Neural progenitor cell (in vitro differentiated cells): ENCODE data around the gene NAALAD2. TPM values are rescaled to one million over a fixed set of nuclear protein-coding genes. Genes with fewer than 3 reads are reported as not detected.

Experiments
- DNase-seq: peaks from one replicate; pipeline ENCODE4 v3.0.0-alpha.2; 2016; ENCODE audit warnings: low spot score
- H2AFZ ChIP-seq: fragments of 200-600 bp; sonication (generic); replicated peaks from 2 replicates; pipeline ENCODE4 v1.6.1; 2016; ENCODE audit warnings: antibody characterized with exemption
- H3F3A ChIP-seq: fragments of 200-600 bp; sonication (generic); 2 replicates; pipeline ENCODE4 v1.6.1; 2016; ENCODE audit warnings: antibody characterized with exemption, low read depth
- H3K27ac ChIP-seq: fragments of 200-600 bp; sonication (generic); 2 replicates; pipeline ENCODE4 v1.5.1; 2016; ENCODE audit warnings: mild to moderate bottlenecking
- H3K27me3 ChIP-seq: fragments of 200-600 bp; sonication (generic); 2 replicates; pipeline ENCODE4 v1.6.1; 2016; ENCODE audit warnings: mild to moderate bottlenecking, moderate library complexity
- H3K36me3 ChIP-seq: fragments of 200-600 bp; sonication (generic); 2 replicates; pipeline ENCODE4 v1.5.1; 2016
- H3K4me1 ChIP-seq: fragments of 200-600 bp; sonication (generic); 2 replicates; pipeline ENCODE4 v1.6.1; 2016; ENCODE audit warnings: mixed run types
- H3K4me2 ChIP-seq: fragments of 200-600 bp; sonication (generic); 2 replicates; pipeline ENCODE4 v1.6.1; 2016
- H3K4me3 ChIP-seq: fragments of 200-600 bp; sonication (generic); 2 replicates; pipeline ENCODE4 v1.5.1; 2016
- H3K79me2 ChIP-seq: fragments of 200-600 bp; sonication (generic); 2 replicates; pipeline ENCODE4 v1.6.1; 2016; ENCODE audit warnings: low read depth
- H3K9ac ChIP-seq: fragments of 200-600 bp; sonication (generic); 2 replicates; pipeline ENCODE4 v1.6.1; 2016
- H3K9me3 ChIP-seq: fragments of 200-600 bp; sonication (generic); 2 replicates; pipeline ENCODE4 v1.5.1; 2016; ENCODE audit warnings: low read depth
- H4K20me1 ChIP-seq: fragments of 200-600 bp; sonication (generic); 2 replicates; pipeline ENCODE4 v1.6.1; 2016; ENCODE audit warnings: low read depth
- H3K27ac Mint-ChIP-seq: 3 replicates; pipeline ENCODE4 v1.8.0; 2021; ENCODE audit warnings: mixed read lengths
- H3K27me3 Mint-ChIP-seq: 2 replicates; pipeline ENCODE4 v1.8.0; 2022; ENCODE audit warnings: low read depth, mild to moderate bottlenecking, inconsistent platforms, moderate library complexity, mixed read lengths; ENCODE audit not compliant: insufficient read depth
- H3K36me3 Mint-ChIP-seq: 3 replicates; pipeline ENCODE4 v1.8.0; 2021; ENCODE audit warnings: mixed read lengths
- H3K4me1 Mint-ChIP-seq: 3 replicates; pipeline ENCODE4 v1.8.0; 2021; ENCODE audit warnings: mixed read lengths
- H3K4me3 Mint-ChIP-seq: 3 replicates; pipeline ENCODE4 v1.8.0; 2021; ENCODE audit warnings: mild to moderate bottlenecking, moderate library complexity, mixed read lengths
- H3K9me3 Mint-ChIP-seq: 3 replicates; pipeline ENCODE4 v1.8.0; 2020; ENCODE audit warnings: mixed read lengths
- CTCF ChIP-seq: fragments of 200-600 bp; sonication (generic); IDR thresholded peaks from 2 replicates; pipeline ENCODE4 v1.5.1; 2017; ENCODE audit warnings: antibody characterized with exemption, mild to moderate bottlenecking
- EZH2 ChIP-seq: fragments of 200-600 bp; sonication (generic); IDR thresholded peaks from 2 replicates; pipeline ENCODE4 v1.6.1; 2017; ENCODE audit warnings: antibody characterized with exemption, mild to moderate bottlenecking, moderate library complexity
- EZH2phosphoT487 ChIP-seq: fragments of 200-600 bp; sonication (generic); IDR thresholded peaks from 2 replicates; pipeline ENCODE4 v1.6.1; 2017; ENCODE audit warnings: antibody characterized with exemption
- total RNA-seq: library from RNA; depleted of rRNA; stranded (reverse); fragments of >200 nt; gene quantifications from 2 replicates; pipeline ENCODE4 v1.2.3, GENCODE V29; 2015; ENCODE audit warnings: low replicate concordance

NAALAD2 gene
- total RNA-seq, 1 donor from 2014 or later, result 67.1 TPM

DNA sequence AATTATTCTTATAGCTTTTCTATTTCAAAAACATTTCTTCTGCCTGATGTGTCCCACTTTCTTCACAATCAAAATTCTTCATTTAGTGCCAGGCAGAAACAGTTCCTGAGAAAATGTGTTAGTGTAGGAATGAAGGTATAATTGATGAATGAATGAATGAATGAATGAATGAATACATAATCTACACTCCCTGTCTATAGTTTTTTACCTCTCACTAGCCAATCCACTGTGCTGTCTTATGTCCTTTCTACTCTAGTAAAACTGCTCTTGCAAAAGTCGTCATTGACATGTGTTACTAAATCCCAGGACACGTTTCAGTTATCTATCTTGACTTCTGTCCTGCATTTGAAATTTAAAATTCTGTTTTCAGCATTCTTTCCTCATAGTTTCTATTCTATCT lies 45.5 kb downstream of the NAALAD2 start:
- H3K4me1 Mint-ChIP-seq, result no peaks in the 10 kb centered on the region
- no peak overlapping the region for H3K9ac ChIP-seq
- no peak overlapping the region for H2AFZ ChIP-seq
- no peaks in the 10 kb centered on the region for H3K9me3 ChIP-seq
- H3K4me3 ChIP-seq, result no peak overlapping the region
- no peaks in the 10 kb centered on the region for H3K4me1 ChIP-seq
- H3K9me3 Mint-ChIP-seq, result no peaks in the 10 kb centered on the region
- H3K27ac Mint-ChIP-seq, result no peak overlapping the region
- H3K27me3 Mint-ChIP-seq, result no peaks in the 10 kb centered on the region
- TF ChIP-seq CTCF, result no peak
- no peak for TF ChIP-seq EZH2
- no peak for TF ChIP-seq EZH2phosphoT487
- H3K36me3 Mint-ChIP-seq, result peaks cover 4% of the 10 kb centered on the region
- H3K4me2 ChIP-seq, result no peak overlapping the region
- no peaks in the 10 kb centered on the region for H3K79me2 ChIP-seq
- no peak overlapping the region for H3K4me3 Mint-ChIP-seq
- peaks cover 4% of the 10 kb centered on the region for H3K36me3 ChIP-seq
- no peak for DNase-seq
- no peaks in the 10 kb centered on the region for H3F3A ChIP-seq
- no peaks in the 10 kb centered on the region for H3K27me3 ChIP-seq
- no peaks in the 10 kb centered on the region for H4K20me1 ChIP-seq
- no peak overlapping the region for H3K27ac ChIP-seq

GRCh38 chr11:90187839-90188238 lies 53.4 kb downstream of the NAALAD2 start:
- Histone ChIP-seq H3K27ac (no peak overlapping the region), H3K4me3 (no peak overlapping the region), H2AFZ (no peak overlapping the region), H3F3A (no peaks in the 10 kb centered on the region), H4K20me1 (no peaks in the 10 kb centered on the region), H3K9ac (no peak overlapping the region), H3K4me2 (no peak overlapping the region), H3K9me3 (no peaks in the 10 kb centered on the region), H3K4me1 (no peaks in the 10 kb centered on the region), H3K27me3 (no peaks in the 10 kb centered on the region), H3K36me3 (peaks cover 8% of the 10 kb centered on the region), H3K79me2 (no peaks in the 10 kb centered on the region)
- no peaks in the 10 kb centered on the region for H3K9me3 Mint-ChIP-seq
- H3K27me3 Mint-ChIP-seq, result no peaks in the 10 kb centered on the region
- no peaks in the 10 kb centered on the region for H3K4me1 Mint-ChIP-seq
- no peak overlapping the region for H3K27ac Mint-ChIP-seq
- H3K36me3 Mint-ChIP-seq, result peaks cover 6% of the 10 kb centered on the region
- DNase-seq, result no peak
- TF ChIP-seq EZH2, result no peak
- no peak for TF ChIP-seq EZH2phosphoT487
- no peak for TF ChIP-seq CTCF
- H3K4me3 Mint-ChIP-seq, result no peak overlapping the region

DNA sequence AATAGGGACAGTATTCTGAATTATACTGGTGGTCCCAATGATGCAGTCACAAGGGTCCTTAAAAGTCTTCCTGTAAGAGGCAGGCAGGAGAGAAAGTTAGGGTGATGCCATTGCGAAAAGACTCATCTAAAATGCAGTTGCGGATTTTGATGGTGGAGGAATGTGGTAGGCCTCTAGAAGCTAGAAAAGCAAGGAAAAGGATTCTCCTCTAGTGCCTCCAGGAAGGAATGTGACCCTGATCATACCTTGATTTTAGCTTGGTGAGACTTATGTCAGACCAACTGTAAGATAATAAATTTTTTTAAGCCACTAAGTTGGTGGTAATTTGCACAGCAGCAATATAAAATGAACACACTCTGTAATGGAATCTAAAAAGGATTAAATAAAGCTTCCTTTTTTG lies 54.5 kb downstream of the NAALAD2 start:
- H3K9me3 ChIP-seq, result no peaks in the 10 kb centered on the region
- H3F3A ChIP-seq, result no peaks in the 10 kb centered on the region
- DNase-seq, result no peak
- Mint-ChIP-seq H3K4me1 (no peaks in the 10 kb centered on the region), H3K27me3 (no peaks in the 10 kb centered on the region), H3K27ac (no peak overlapping the region), H3K9me3 (no peaks in the 10 kb centered on the region), H3K36me3 (peaks cover 4% of the 10 kb centered on the region), H3K4me3 (no peak overlapping the region)
- no peaks in the 10 kb centered on the region for H3K27me3 ChIP-seq
- no peaks in the 10 kb centered on the region for H3K4me1 ChIP-seq
- no peak overlapping the region for H3K9ac ChIP-seq
- H2AFZ ChIP-seq, result no peak overlapping the region
- no peak overlapping the region for H3K27ac ChIP-seq
- TF ChIP-seq EZH2 (no peak), CTCF (no peak), EZH2phosphoT487 (no peak)
- H3K36me3 ChIP-seq, result peaks cover 4% of the 10 kb centered on the region
- H4K20me1 ChIP-seq, result no peaks in the 10 kb centered on the region
- no peaks in the 10 kb centered on the region for H3K79me2 ChIP-seq
- no peak overlapping the region for H3K4me2 ChIP-seq
- H3K4me3 ChIP-seq, result no peak overlapping the region
